Panc1 (cell line): ENCODE measurements around the gene DMAC2. TPM values are rescaled to one million over a fixed set of nuclear protein-coding genes. Genes with fewer than 3 reads are reported as not detected.

ENCODE experiments used
- ATAC-seq: fragments of 200-7000 bp; cut with Tn5 transposase; 2 replicates; pipeline ENCODE4 v1.9.1; 2020; ENCODE audit warnings: mild to moderate bottlenecking, moderate library complexity
- BruUV-seq: library from RNA; stranded (reverse); fragments of 400-500 nt; replicated peaks from 2 replicates; lab custom pipeline; 2021; lab: Mats Ljungman, UMichigan
- CTCF ChIA-PET: fragments of 300-600 bp; sonication (Branson Sonifier 250); formaldehyde crosslinking; loops from one replicate; lab custom pipeline; 2022; ENCODE audit warnings: antibody characterized with exemption; lab: Charles Lee
- POLR2A ChIA-PET: fragments of 300-600 bp; sonication (Branson Sonifier 250); formaldehyde crosslinking; loops from one replicate; lab custom pipeline; 2022; ENCODE audit warnings: antibody characterized with exemption; lab: Charles Lee
- DNase-seq: peaks from one replicate; pipeline ENCODE4 v3.0.0-alpha.2; 2010; ENCODE audit warnings: low read depth, low spot score
- H3K27ac ChIP-seq: 2 replicates; pipeline ENCODE4 v1.5.1; 2011; ENCODE audit warnings: mild to moderate bottlenecking, low read length, inconsistent platforms
- H3K27me3 ChIP-seq: fragments of 200-500 bp; sonication (Bioruptor generic); 2 replicates; pipeline ENCODE4 v1.6.0; 2014; ENCODE audit warnings: low read length, inconsistent platforms; ENCODE audit not compliant: control insufficient read depth, insufficient read depth
- H3K36me3 ChIP-seq: fragments of 200-500 bp; sonication (Bioruptor generic); 2 replicates; pipeline ENCODE4 v1.5.1; 2014; ENCODE audit warnings: inconsistent platforms, mild to moderate bottlenecking, low read length, moderate library complexity; ENCODE audit not compliant: control insufficient read depth, insufficient read depth
- H3K4me1 ChIP-seq: 2 replicates; pipeline ENCODE4 v1.5.1; 2011; ENCODE audit warnings: inconsistent platforms, mild to moderate bottlenecking, low read length, moderate library complexity; ENCODE audit not compliant: control insufficient read depth, insufficient read depth
- H3K4me3 ChIP-seq, 2 experiments: 2 replicates each; pipeline ENCODE4 v1.5.1; 2011 to 2012; ENCODE audit warnings: low read depth in 2 of 2, low read length in 2 of 2, mild to moderate bottlenecking in 2 of 2, inconsistent platforms in 1 of 2, moderate library complexity in 1 of 2
- H3K9me3 ChIP-seq: fragments of 200-500 bp; sonication (Bioruptor generic); 2 replicates; pipeline ENCODE4 v1.5.1; 2014; ENCODE audit warnings: low read depth, mild to moderate bottlenecking, inconsistent platforms, low read length, moderate library complexity; ENCODE audit not compliant: control insufficient read depth, insufficient read depth
- POLR2AphosphoS5 ChIP-seq: IDR thresholded peaks from 2 replicates; pipeline ENCODE4 v1.6.1; 2012; ENCODE audit warnings: mild to moderate bottlenecking, low read depth, low read length, moderate library complexity
- REST ChIP-seq, 2 experiments: IDR thresholded peaks; 2 replicates each; pipeline ENCODE4 v1.6.1; 2011 to 2012; ENCODE audit warnings: low read depth in 2 of 2, control low read depth in 1 of 2, low read length in 1 of 2, mild to moderate bottlenecking in 1 of 2, moderate library complexity in 1 of 2; ENCODE audit not compliant: insufficient read depth in 1 of 2
- SIN3A ChIP-seq: IDR thresholded peaks from 2 replicates; pipeline ENCODE4 v1.6.1; 2012; ENCODE audit warnings: low read depth, mild to moderate bottlenecking, low read length, moderate library complexity, borderline replicate concordance; ENCODE audit not compliant: insufficient read depth
- TCF7L2 ChIP-seq: IDR thresholded peaks from 2 replicates; pipeline ENCODE4 v1.6.1; 2011; ENCODE audit warnings: mild to moderate bottlenecking, low read depth, low read length, inconsistent platforms
- in situ Hi-C: cut with HindIII; loops from 2 replicates; pipeline ENCODE4 v1.10.0; 2016; ENCODE audit warnings: low sequenced_read_pairs, low pct_unique_long_range_greater_than_20kb
- intact Hi-C: fragments of 100-400 bp; cut with micrococcal nuclease; formaldehyde crosslinking; loops from one replicate; pipeline ENCODE4 v1.10.0; 2022; ENCODE audit not compliant: unreplicated experiment
- total RNA-seq: library from RNA; stranded (reverse); gene quantifications from one replicate; pipeline ENCODE4 v1.2.1, GENCODE V29; 2021; ENCODE audit not compliant: unreplicated experiment
- TF ChIP-seq, protein P1 (sequence below): fragments of 450-650 bp; IDR thresholded peaks from 2 replicates; pipeline ENCODE4 v1.5.1; 2017; ENCODE audit warnings: mild to moderate bottlenecking

Gene DMAC2
- total RNA-seq, 1 experiment from 2014 or later: 37.5 TPM

DNA sequence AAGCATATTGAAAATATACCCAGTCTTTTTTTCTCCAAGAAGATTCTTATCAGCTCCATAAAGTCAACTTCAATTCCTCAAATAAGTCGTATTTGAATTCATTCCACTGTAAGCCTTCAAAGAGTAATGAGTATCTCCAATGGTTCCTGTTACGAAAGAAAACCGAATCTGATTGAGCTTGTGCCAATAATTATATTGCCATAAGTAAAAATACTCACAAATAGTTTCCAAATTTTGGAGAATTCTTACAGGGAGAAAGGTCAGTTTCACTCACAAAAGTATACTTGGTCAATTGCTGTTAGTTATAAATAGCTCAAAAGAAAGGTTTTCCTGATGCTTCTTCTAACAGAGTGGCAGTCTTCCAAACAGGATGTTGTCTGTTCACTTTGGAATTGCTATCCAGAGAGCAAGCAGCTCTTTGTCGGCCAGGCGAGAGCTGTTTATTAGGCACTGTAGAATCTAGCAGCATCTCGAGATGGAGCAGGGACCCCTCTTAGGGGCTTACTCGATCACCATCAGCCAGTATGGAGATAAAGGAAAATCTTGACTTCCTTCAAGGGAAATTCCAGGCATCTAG, 16.7 kb upstream of the DMAC2 start:
- no TSS peak for BruUV-seq
- Histone ChIP-seq H3K36me3 (no peaks in the 10 kb centered on the region), H3K27ac (no peak overlapping the region), H3K9me3 (no peaks in the 10 kb centered on the region), H3K4me3 (no peak overlapping the region), H3K27me3 (peaks cover 3% of the 10 kb centered on the region; the same call in 1 of the 2 replicates), H3K4me1 (no peaks in the 10 kb centered on the region)
- POLR2A ChIA-PET: no interaction called here
- CTCF ChIA-PET: interaction anchor here (0.5 kb wide), 1 partner anchor 297 kb away, joined by 3 read pairs; no protein-coding TSS in a partner anchor
- ATAC-seq (no peak), DNase-seq (no peak)
- TF ChIP-seq POLR2AphosphoS5 (no peak), TCF7L2 (no peak), REST (IDR thresholded peaks at IDR 0.05; ENCODE audit: insufficient read depth in 1 of 2, low read depth in 2 of 2, low read length in 1 of 2) (no peak), SIN3A (no peak)
- TF ChIP-seq, protein P1, sequence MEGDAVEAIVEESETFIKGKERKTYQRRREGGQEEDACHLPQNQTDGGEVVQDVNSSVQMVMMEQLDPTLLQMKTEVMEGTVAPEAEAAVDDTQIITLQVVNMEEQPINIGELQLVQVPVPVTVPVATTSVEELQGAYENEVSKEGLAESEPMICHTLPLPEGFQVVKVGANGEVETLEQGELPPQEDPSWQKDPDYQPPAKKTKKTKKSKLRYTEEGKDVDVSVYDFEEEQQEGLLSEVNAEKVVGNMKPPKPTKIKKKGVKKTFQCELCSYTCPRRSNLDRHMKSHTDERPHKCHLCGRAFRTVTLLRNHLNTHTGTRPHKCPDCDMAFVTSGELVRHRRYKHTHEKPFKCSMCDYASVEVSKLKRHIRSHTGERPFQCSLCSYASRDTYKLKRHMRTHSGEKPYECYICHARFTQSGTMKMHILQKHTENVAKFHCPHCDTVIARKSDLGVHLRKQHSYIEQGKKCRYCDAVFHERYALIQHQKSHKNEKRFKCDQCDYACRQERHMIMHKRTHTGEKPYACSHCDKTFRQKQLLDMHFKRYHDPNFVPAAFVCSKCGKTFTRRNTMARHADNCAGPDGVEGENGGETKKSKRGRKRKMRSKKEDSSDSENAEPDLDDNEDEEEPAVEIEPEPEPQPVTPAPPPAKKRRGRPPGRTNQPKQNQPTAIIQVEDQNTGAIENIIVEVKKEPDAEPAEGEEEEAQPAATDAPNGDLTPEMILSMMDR: no peak
- in situ Hi-C loops: no loop called here
- intact Hi-C loops: no loop called here

DNA sequence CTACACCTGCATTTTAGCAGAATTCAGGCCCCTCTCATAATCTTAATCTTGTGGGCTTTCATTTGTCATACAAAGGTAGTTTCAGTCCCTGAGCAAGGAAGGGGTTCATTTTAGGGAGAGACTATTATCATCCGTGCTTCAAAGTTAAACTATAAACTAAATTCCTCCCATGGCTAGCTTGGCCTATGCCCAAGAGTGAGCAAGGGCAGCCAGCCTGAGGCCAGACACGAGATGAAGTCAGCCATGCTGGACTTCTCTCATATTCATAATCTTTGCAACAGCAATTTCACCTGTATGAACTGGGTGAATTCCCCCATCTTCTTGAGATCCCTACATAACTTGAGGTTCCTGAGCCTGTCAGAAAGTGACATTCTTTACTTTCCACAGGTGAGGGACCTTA, 16.2 kb upstream of the DMAC2 start:
- Histone ChIP-seq H3K27me3 (peaks cover 3% of the 10 kb centered on the region; the same call in 1 of the 2 replicates), H3K9me3 (no peaks in the 10 kb centered on the region), H3K27ac (no peak overlapping the region), H3K4me3 (no peak overlapping the region), H3K4me1 (no peaks in the 10 kb centered on the region), H3K36me3 (no peaks in the 10 kb centered on the region)
- CTCF ChIA-PET: no interaction called here
- no peak for TF ChIP-seq TCF7L2
- TF ChIP-seq POLR2AphosphoS5: no peak
- TF ChIP-seq, protein P1: no peak
- TF ChIP-seq REST (IDR thresholded peaks at IDR 0.05; ENCODE audit: insufficient read depth in 1 of 2, low read depth in 2 of 2, low read length in 1 of 2): no peak
- no peak for TF ChIP-seq SIN3A
- BruUV-seq: no TSS peak
- DNase-seq (no peak), ATAC-seq (no peak)
- intact Hi-C loops (no loop called here), in situ Hi-C loops (no loop called here)
- POLR2A ChIA-PET: no interaction called here
